NB4 (cell line): Measurements from ENCODE around the gene TTC39B.
A peak's percentile ranks its signal among the peaks of the same experiment; 100 is the strongest.

Experiments
- DNase-seq: peaks from one replicate; pipeline ENCODE4 v3.0.0; 2010; ENCODE audit warnings: low read depth
- H3K4me3 ChIP-seq: one replicate; pipeline ENCODE4 v1.5.1; 2011; ENCODE audit warnings: mild to moderate bottlenecking, low read depth, low read length, moderate library complexity
- CTCF ChIP-seq: IDR thresholded peaks from one replicate; pipeline ENCODE4 v1.5.1; 2012; ENCODE audit warnings: low read depth, low read length
- MAX ChIP-seq: IDR thresholded peaks from 2 replicates; pipeline ENCODE4 v1.6.1; 2011; ENCODE audit warnings: low read depth, low read length
- MYC ChIP-seq: IDR thresholded peaks from 2 replicates; pipeline ENCODE4 v1.6.1; 2011; ENCODE audit warnings: low read depth, low read length
- POLR2A ChIP-seq: IDR thresholded peaks from 2 replicates; pipeline ENCODE4 v1.6.1; 2011; ENCODE audit warnings: mild to moderate bottlenecking; ENCODE audit not compliant: insufficient read length; ENCODE audit errors: extremely low read depth

Gene TTC39B

GRCh38 chr9:15306757-15307522, at the start of gene TTC39B:
TTC39B (minus strand) TSS chr9:15307216; CDS start chr9:15307125, 91 bp downstream.
- TF ChIP-seq CTCF = no peak
- no peak for TF ChIP-seq MAX
- no peak for TF ChIP-seq MYC
- TF ChIP-seq POLR2A = no peak
- peak; percentile 89 for DNase-seq
- peak within 1 kb of the TSS; percentile 59 for H3K4me3 ChIP-seq

GRCh38 chr9:15355669-15356068, 48.7 kb upstream of the TTC39B start:
- DNase-seq = no peak
- no peak overlapping the region for H3K4me3 ChIP-seq
- TF ChIP-seq MYC (no peak), MAX (no peak), POLR2A (no peak), CTCF (no peak)

- TF ChIP-seq MYC (no peak), MAX (no peak), POLR2A (no peak), CTCF (no peak)
- no peak overlapping the region for H3K4me3 ChIP-seq
- DNase-seq = no peak
These were observed 47.7 kb upstream of the TTC39B start for GRCh38 chr9:15354713-15355112.

GRCh38 chr9:15353892-15354291, 46.9 kb upstream of the TTC39B start:
- no peak overlapping the region for H3K4me3 ChIP-seq
- DNase-seq = no peak
- TF ChIP-seq MAX (no peak), MYC (no peak), POLR2A (no peak), CTCF (no peak)

GRCh38 chr9:15352306-15352705, 45.3 kb upstream of the TTC39B start:
- no peak for TF ChIP-seq CTCF
- no peak for TF ChIP-seq POLR2A
- no peak for TF ChIP-seq MYC
- TF ChIP-seq MAX = no peak
- DNase-seq = no peak
- no peak overlapping the region for H3K4me3 ChIP-seq
